HEK293 (cell line): ENCODE data around the gene PLCD3.

ENCODE experiments used
- CTCF ChIA-PET: fragments of 350-600 bp; formaldehyde crosslinking; extraction: SDS; loops from one replicate; lab custom pipeline; 2021; ENCODE audit warnings: antibody characterized with exemption; lab: Yijun Ruan, JAX
- POLR2A ChIA-PET: fragments of 300-600 bp; formaldehyde crosslinking; extraction: SDS; loops from one replicate; lab custom pipeline; 2020; ENCODE audit warnings: antibody characterized with exemption, inconsistent platforms; lab: Yijun Ruan, JAX
- H3K27ac ChIP-seq: fragments of 200-500 bp; sonication (Bioruptor generic); 2 replicates; pipeline ENCODE4 v1.5.1; 2014; ENCODE audit warnings: low read depth, low read length, control low read depth, inconsistent platforms; ENCODE audit errors: extremely low read depth
- H3K36me3 ChIP-seq, 2 experiments: fragments of 200-500 bp in 1 of 2; sonication (Bioruptor generic) in 1 of 2; 1 replicate in 1 of 2; 2 replicates in 1 of 2; pipeline ENCODE4 v1.5.1; 2014 to 2017; ENCODE audit warnings: inconsistent platforms in 2 of 2, low read length in 2 of 2; ENCODE audit not compliant: control insufficient read depth in 2 of 2, insufficient read depth in 1 of 2
- H3K4me1 ChIP-seq: fragments of 200-500 bp; sonication (Bioruptor generic); 2 replicates; pipeline ENCODE4 v1.5.1; 2014; ENCODE audit warnings: mild to moderate bottlenecking, low read length, inconsistent platforms; ENCODE audit not compliant: control insufficient read depth, insufficient read depth
- H3K4me3 ChIP-seq: 2 replicates; pipeline ENCODE4 v1.5.1; 2011; ENCODE audit warnings: low read depth, mild to moderate bottlenecking, control low read depth, low read length, moderate library complexity
- H3K9me3 ChIP-seq: fragments of 200-500 bp; sonication (Bioruptor generic); 2 replicates; pipeline ENCODE4 v1.5.1; 2014; ENCODE audit warnings: low read depth, low read length, inconsistent platforms; ENCODE audit not compliant: control insufficient read depth, insufficient read depth
- CTCF ChIP-seq: fragments of 450-650 bp; formaldehyde crosslinking; IDR thresholded peaks from 2 replicates; pipeline ENCODE4 v1.5.1; 2016; ENCODE audit warnings: missing biosample characterization, missing genetic modification characterization
- EGR2 ChIP-seq: fragments of 450-650 bp; formaldehyde crosslinking; IDR thresholded peaks from 2 replicates; pipeline ENCODE4 v1.5.1; 2016; ENCODE audit warnings: low read depth, missing biosample characterization, missing genetic modification characterization
- HOXA7 ChIP-seq: sonication (generic); formaldehyde crosslinking; IDR thresholded peaks from 2 replicates; pipeline ENCODE4 v1.8.1; 2022; ENCODE audit warnings: missing genetic modification reagents, borderline replicate concordance
- INSM2 ChIP-seq: fragments of 450-650 bp; formaldehyde crosslinking; IDR thresholded peaks from 2 replicates; pipeline ENCODE4 v1.5.1; 2016; ENCODE audit warnings: missing biosample characterization, missing genetic modification characterization
- PRDM1 ChIP-seq: fragments of 450-650 bp; formaldehyde crosslinking; IDR thresholded peaks from 2 replicates; pipeline ENCODE4; 2016; ENCODE audit warnings: missing biosample characterization, missing genetic modification characterization
- REPIN1 ChIP-seq: fragments of 450-650 bp; formaldehyde crosslinking; IDR thresholded peaks from 2 replicates; pipeline ENCODE4 v1.5.1; 2017; ENCODE audit warnings: missing biosample characterization, missing genetic modification characterization, low read depth
- REST ChIP-seq: fragments of 450-650 bp; formaldehyde crosslinking; IDR thresholded peaks from 2 replicates; pipeline ENCODE4 v1.5.1; 2016; ENCODE audit warnings: missing biosample characterization, missing genetic modification characterization
- SALL2 ChIP-seq: fragments of 450-650 bp; formaldehyde crosslinking; IDR thresholded peaks from 2 replicates; pipeline ENCODE4 v1.5.0; 2017; ENCODE audit warnings: missing biosample characterization, mild to moderate bottlenecking, missing genetic modification characterization, borderline replicate concordance
- ZBTB7A ChIP-seq: fragments of 450-650 bp; formaldehyde crosslinking; IDR thresholded peaks from 2 replicates; pipeline ENCODE4 v1.5.1; 2016; ENCODE audit warnings: low read depth, missing biosample characterization, missing genetic modification characterization
- ZFP69B ChIP-seq: fragments of 450-650 bp; formaldehyde crosslinking; IDR thresholded peaks from 2 replicates; pipeline ENCODE4 v1.5.1; 2016; ENCODE audit warnings: missing biosample characterization, missing genetic modification characterization
- ZNF138 ChIP-seq: fragments of 450-650 bp; formaldehyde crosslinking; IDR thresholded peaks from 2 replicates; pipeline ENCODE4 v1.5.1; 2016; ENCODE audit warnings: missing biosample characterization, missing genetic modification characterization, borderline replicate concordance
- ZNF157 ChIP-seq: fragments of 450-650 bp; formaldehyde crosslinking; IDR thresholded peaks from 2 replicates; pipeline ENCODE4 v1.5.1; 2016; ENCODE audit warnings: missing biosample characterization, missing genetic modification characterization
- ZNF23 ChIP-seq: fragments of 450-650 bp; formaldehyde crosslinking; IDR thresholded peaks from 2 replicates; pipeline ENCODE4 v1.5.1; 2016; ENCODE audit warnings: missing biosample characterization, missing genetic modification characterization, borderline replicate concordance
- ZNF239 ChIP-seq: fragments of 450-650 bp; formaldehyde crosslinking; IDR thresholded peaks from 2 replicates; pipeline ENCODE4 v1.5.1; 2016; ENCODE audit warnings: missing biosample characterization, missing genetic modification characterization
- ZNF324 ChIP-seq: fragments of 450-650 bp; formaldehyde crosslinking; IDR thresholded peaks from 2 replicates; pipeline ENCODE4 v1.5.1; 2016; ENCODE audit warnings: missing biosample characterization, missing genetic modification characterization
- ZNF366 ChIP-seq: fragments of 450-650 bp; formaldehyde crosslinking; conservative IDR thresholded peaks from 2 replicates; pipeline ENCODE4 v1.5.1; 2016; ENCODE audit warnings: missing biosample characterization, missing genetic modification characterization
- ZNF544 ChIP-seq: fragments of 450-650 bp; formaldehyde crosslinking; IDR thresholded peaks from 2 replicates; pipeline ENCODE4 v1.5.0; 2017; ENCODE audit warnings: missing biosample characterization, missing genetic modification characterization
- ZNF580 ChIP-seq: fragments of 450-650 bp; formaldehyde crosslinking; IDR thresholded peaks from 2 replicates; pipeline ENCODE4 v1.5.1; 2016; ENCODE audit warnings: missing biosample characterization, missing genetic modification characterization
- ZNF596 ChIP-seq: fragments of 450-650 bp; IDR thresholded peaks from 2 replicates; pipeline ENCODE4 v1.5.0; 2018; ENCODE audit warnings: missing biosample characterization, mild to moderate bottlenecking, missing genetic modification characterization, moderate library complexity
- ZNF600 ChIP-seq: fragments of 450-650 bp; formaldehyde crosslinking; IDR thresholded peaks from 2 replicates; pipeline ENCODE4 v1.5.1; 2016; ENCODE audit warnings: missing biosample characterization, missing genetic modification characterization
- ZNF623 ChIP-seq: fragments of 450-650 bp; formaldehyde crosslinking; IDR thresholded peaks from 2 replicates; pipeline ENCODE4 v1.5.1; 2016; ENCODE audit warnings: missing biosample characterization, missing genetic modification characterization
- ZNF624 ChIP-seq: fragments of 450-650 bp; formaldehyde crosslinking; IDR thresholded peaks from 2 replicates; pipeline ENCODE4 v1.5.1; 2017; ENCODE audit warnings: missing biosample characterization, missing genetic modification characterization
- ZNF654 ChIP-seq: fragments of 450-650 bp; formaldehyde crosslinking; IDR thresholded peaks from 2 replicates; pipeline ENCODE4 v1.5.1; 2016; ENCODE audit warnings: low read depth, missing biosample characterization, missing genetic modification characterization
- ZNF670 ChIP-seq: fragments of 450-650 bp; formaldehyde crosslinking; IDR thresholded peaks from 2 replicates; pipeline ENCODE4 v1.5.1; 2016; ENCODE audit warnings: missing biosample characterization, missing genetic modification characterization, low read depth
- ZNF747 ChIP-seq: fragments of 450-650 bp; formaldehyde crosslinking; IDR thresholded peaks from 2 replicates; pipeline ENCODE4 v1.5.1; 2016; ENCODE audit warnings: missing biosample characterization, missing genetic modification characterization
- ZNF76 ChIP-seq: fragments of 450-650 bp; formaldehyde crosslinking; IDR thresholded peaks from 2 replicates; pipeline ENCODE4; 2016; ENCODE audit warnings: low read depth, missing biosample characterization, missing genetic modification characterization, borderline replicate concordance
- ZNF837 ChIP-seq: fragments of 450-650 bp; formaldehyde crosslinking; IDR thresholded peaks from 2 replicates; pipeline ENCODE4 v1.5.1; 2016; ENCODE audit warnings: missing biosample characterization, missing genetic modification characterization
- ZNF843 ChIP-seq: fragments of 450-650 bp; formaldehyde crosslinking; IDR thresholded peaks from 2 replicates; pipeline ENCODE4 v1.5.1; 2016; ENCODE audit warnings: missing biosample characterization, missing genetic modification characterization

PLCD3 gene

GRCh38 chr17:45149669-45150664, 17.7 kb upstream of the PLCD3 start (continued):
- TF ChIP-seq ZNF324 (tag by site-specific recombination), result no peak
- TF ChIP-seq SALL2 (tag by site-specific recombination), result no peak
- TF ChIP-seq ZNF747 (tag by site-specific recombination), result 0 out of 2 replicates have a peak, but pooled peaks have one; percentile 6
- peak; percentile 99 for TF ChIP-seq ZNF600 (tag by site-specific recombination)
- TF ChIP-seq ZNF138 (tag by site-specific recombination), result no peak
- peak; percentile 71 for TF ChIP-seq ZNF366 (tag by site-specific recombination)
- TF ChIP-seq PRDM1 (tag by site-specific recombination), result peak; percentile 97
- 0 out of 2 replicates have a peak, but pooled peaks have one; percentile 14 for TF ChIP-seq ZNF76 (tag by site-specific recombination)
- 0 out of 2 replicates have a peak, but pooled peaks have one; percentile 10 for TF ChIP-seq ZFP69B
- TF ChIP-seq, all 188 proteins: peak for 37

GRCh38 chr17:45149037-45149668, 16.8 kb upstream of the PLCD3 start:
- H3K27ac ChIP-seq, result peak overlapping the region; percentile 86
- peaks cover 10% of the 10 kb centered on the region; the same call in 1 of the 2 replicates for H3K4me1 ChIP-seq
- peak overlapping the region; percentile 61 for H3K4me3 ChIP-seq
- peaks cover 0 to 6% of the 10 kb centered on the region in 2 experiments; a peak in 1 of 3 replicates for H3K36me3 ChIP-seq
- no peaks in the 10 kb centered on the region for H3K9me3 ChIP-seq
- ChIA-PET POLR2A (interaction anchor here (0.6 to 8.3 kb wide), 60 partner anchors 11 to 384 kb away, joined by 3 to 700 read pairs (median 4); partner anchors contain the start of genes ACBD4, EFTUD2, FMNL1 and GJC1), CTCF (interaction anchor here (0.7 to 10.8 kb wide), 32 partner anchors 11 to 268 kb away, joined by 3 to 209 read pairs (median 5); partner anchors contain the start of genes ACBD4, FMNL1, HEXIM2 and PLCD3)
- no peak for TF ChIP-seq EGR2
- no peak for TF ChIP-seq ZNF623 (tag by site-specific recombination)
- TF ChIP-seq ZBTB7A (tag by site-specific recombination), result 0 out of 2 replicates have a peak, but pooled peaks have one; percentile 15
- TF ChIP-seq CTCF (tag by site-specific recombination), result peak; percentile 98
- no peak for TF ChIP-seq ZNF23 (tag by site-specific recombination)
- no peak for TF ChIP-seq HOXA7 (CRISPR knock-in tag)
- no peak for TF ChIP-seq ZNF76 (tag by site-specific recombination)
- TF ChIP-seq ZNF837 (tag by site-specific recombination), result no peak
- TF ChIP-seq ZNF624 (tag by site-specific recombination), result no peak
- TF ChIP-seq ZNF157 (tag by site-specific recombination), result no peak
- TF ChIP-seq REST (tag by site-specific recombination), result peak; percentile 79
- TF ChIP-seq ZNF596 (tag by site-specific recombination), result 0 out of 2 replicates have a peak, but pooled peaks have one; percentile 6
- TF ChIP-seq ZNF670 (tag by site-specific recombination), result no peak
- no peak for TF ChIP-seq REPIN1
- no peak for TF ChIP-seq ZNF580 (tag by site-specific recombination)
- no peak for TF ChIP-seq ZNF239 (tag by site-specific recombination)
- TF ChIP-seq ZNF544 (tag by site-specific recombination), result no peak
- TF ChIP-seq ZNF654 (tag by site-specific recombination), result peak; percentile 82
- no peak for TF ChIP-seq INSM2 (tag by site-specific recombination)
- no peak for TF ChIP-seq ZNF843
